A204.1 (cell line): ENCODE data around the gene TCF7L2.

Source experiments
- FAIRE-seq: peaks from 2 replicates; lab custom pipeline; 2012; peaks lifted over from hg19 to GRCh38; lab: Jason Lieb, UNC

The TCF7L2 gene

GRCh38 chr10:112966194-112966855, 16.3 kb downstream of the TCF7L2 start:
- no peak for FAIRE-seq

GRCh38 chr10:112967200-112967599, 17.2 kb downstream of the TCF7L2 start:
- no peak for FAIRE-seq

- FAIRE-seq: no peak
Measured at GRCh38 chr10:112969131-112969530, 19.1 kb downstream of the TCF7L2 start.

GRCh38 chr10:112969542-112969941, 19.5 kb downstream of the TCF7L2 start:
- FAIRE-seq: no peak

GRCh38 chr10:112970021-112970420, 20.0 kb downstream of the TCF7L2 start:
- FAIRE-seq: no peak

GRCh38 chr10:112972606-112973005, 22.6 kb downstream of the TCF7L2 start:
- FAIRE-seq: no peak

- FAIRE-seq: no peak
Measured at GRCh38 chr10:112973046-112973445, 23.0 kb downstream of the TCF7L2 start.

- FAIRE-seq: no peak
Measured at GRCh38 chr10:112973805-112974204, 23.8 kb downstream of the TCF7L2 start.

- FAIRE-seq: no peak
Measured at GRCh38 chr10:112977426-112977898, 27.4 kb downstream of the TCF7L2 start.

- FAIRE-seq: no peak
Measured at GRCh38 chr10:112979927-112980326, 29.9 kb downstream of the TCF7L2 start.

- FAIRE-seq: no peak
Measured at GRCh38 chr10:112980937-112981336, 30.9 kb downstream of the TCF7L2 start.

- no peak for FAIRE-seq
Measured at GRCh38 chr10:112981553-112981952, 31.5 kb downstream of the TCF7L2 start.

- no peak for FAIRE-seq
Measured at GRCh38 chr10:112983444-112984056, 33.5 kb downstream of the TCF7L2 start.

- FAIRE-seq: no peak
Measured at GRCh38 chr10:112984756-112985155, 34.7 kb downstream of the TCF7L2 start.

GRCh38 chr10:112985690-112986543, 35.9 kb downstream of the TCF7L2 start:
- FAIRE-seq: no peak

- no peak for FAIRE-seq
Measured at GRCh38 chr10:112986544-112987190, 36.6 kb downstream of the TCF7L2 start.

- no peak for FAIRE-seq
Measured at GRCh38 chr10:112988839-112989406, 38.9 kb downstream of the TCF7L2 start.

- no peak for FAIRE-seq
Measured at GRCh38 chr10:112989826-112990225, 39.8 kb downstream of the TCF7L2 start.

GRCh38 chr10:112990271-112990670, 40.2 kb downstream of the TCF7L2 start:
- FAIRE-seq: no peak

- FAIRE-seq: no peak
Measured at GRCh38 chr10:112991888-112992491, 41.9 kb downstream of the TCF7L2 start.

- FAIRE-seq: no peak
Measured at GRCh38 chr10:112996462-112996861, 46.4 kb downstream of the TCF7L2 start.

- no peak for FAIRE-seq
Measured at GRCh38 chr10:112999102-112999501, 49.1 kb downstream of the TCF7L2 start.
